ENCODE results near the gene KCTD16.

- TF ChIP-seq CTCF (IDR thresholded peaks at IDR 0.05; ENCODE audit: insufficient read depth, low read depth, low read length) (no peak), EZH2 (IDR thresholded peaks at IDR 0.05; ENCODE audit: insufficient read depth, low read length) (no peak)
Observed at GRCh38 chr5:144356489-144356888, 185.8 kb downstream of the KCTD16 start.
